GM18511 (cell line): Measurements from ENCODE around the gene TIMM50.

Experiments
- ATAC-seq: cut with Tn5 transposase; IDR thresholded peaks from one replicate; pipeline ENCODE4 v1.9.1; 2021; ENCODE audit warnings: mild to moderate bottlenecking, moderate library complexity; ENCODE audit not compliant: unreplicated experiment

Gene TIMM50

GRCh38 chr19:39498798-39499642 is 18.4 kb downstream of the TIMM50 start, which contains the start of gene DLL3:
Gene DLL3 (plus strand): TSS chr19:39498947. CDS start chr19:39498975, 28 bp downstream.
- ATAC-seq, result no peak

- no peak for ATAC-seq
These were observed 19.3 kb downstream of the TIMM50 start for GRCh38 chr19:39499932-39500331.

GRCh38 chr19:39500543-39500942 is 19.9 kb downstream of the TIMM50 start:
- no peak for ATAC-seq

- no peak for ATAC-seq
These were observed 20.7 kb downstream of the TIMM50 start for GRCh38 chr19:39501340-39501739.

- ATAC-seq, result no peak
These were observed 22.2 kb downstream of the TIMM50 start for GRCh38 chr19:39502640-39503417.

GRCh38 chr19:39506598-39506943 is 25.9 kb downstream of the TIMM50 start:
- ATAC-seq, result no peak

GRCh38 chr19:39506944-39507714 is 26.5 kb downstream of the TIMM50 start:
- ATAC-seq, result no peak

GRCh38 chr19:39507715-39508364 is 27.2 kb downstream of the TIMM50 start:
- ATAC-seq, result no peak

- no peak for ATAC-seq
These were observed 28.0 kb downstream of the TIMM50 start for GRCh38 chr19:39508629-39509028.

GRCh38 chr19:39509233-39509632 is 28.6 kb downstream of the TIMM50 start:
- ATAC-seq, result no peak

GRCh38 chr19:39512988-39513387 is 32.4 kb downstream of the TIMM50 start:
- ATAC-seq, result no peak

GRCh38 chr19:39514840-39515550 is 34.4 kb downstream of the TIMM50 start, which contains the start of gene SELENOV:
Gene SELENOV (plus strand): TSS chr19:39515139. CDS start chr19:39515213, 74 bp downstream.
- ATAC-seq, result no peak

- ATAC-seq, result no peak
These were observed 35.0 kb downstream of the TIMM50 start for GRCh38 chr19:39515551-39516191.

- no peak for ATAC-seq
These were observed 35.6 kb downstream of the TIMM50 start for GRCh38 chr19:39516270-39516669.

GRCh38 chr19:39517432-39517831 is 36.8 kb downstream of the TIMM50 start:
- ATAC-seq, result no peak

- ATAC-seq, result no peak
These were observed 37.8 kb downstream of the TIMM50 start for GRCh38 chr19:39518458-39518857.

GRCh38 chr19:39518975-39519374 is 38.3 kb downstream of the TIMM50 start:
- ATAC-seq, result no peak

GRCh38 chr19:39520541-39521484 is 40.2 kb downstream of the TIMM50 start:
- no peak for ATAC-seq
